ENCODE data around the gene SSR3.

The SSR3 gene

DNA sequence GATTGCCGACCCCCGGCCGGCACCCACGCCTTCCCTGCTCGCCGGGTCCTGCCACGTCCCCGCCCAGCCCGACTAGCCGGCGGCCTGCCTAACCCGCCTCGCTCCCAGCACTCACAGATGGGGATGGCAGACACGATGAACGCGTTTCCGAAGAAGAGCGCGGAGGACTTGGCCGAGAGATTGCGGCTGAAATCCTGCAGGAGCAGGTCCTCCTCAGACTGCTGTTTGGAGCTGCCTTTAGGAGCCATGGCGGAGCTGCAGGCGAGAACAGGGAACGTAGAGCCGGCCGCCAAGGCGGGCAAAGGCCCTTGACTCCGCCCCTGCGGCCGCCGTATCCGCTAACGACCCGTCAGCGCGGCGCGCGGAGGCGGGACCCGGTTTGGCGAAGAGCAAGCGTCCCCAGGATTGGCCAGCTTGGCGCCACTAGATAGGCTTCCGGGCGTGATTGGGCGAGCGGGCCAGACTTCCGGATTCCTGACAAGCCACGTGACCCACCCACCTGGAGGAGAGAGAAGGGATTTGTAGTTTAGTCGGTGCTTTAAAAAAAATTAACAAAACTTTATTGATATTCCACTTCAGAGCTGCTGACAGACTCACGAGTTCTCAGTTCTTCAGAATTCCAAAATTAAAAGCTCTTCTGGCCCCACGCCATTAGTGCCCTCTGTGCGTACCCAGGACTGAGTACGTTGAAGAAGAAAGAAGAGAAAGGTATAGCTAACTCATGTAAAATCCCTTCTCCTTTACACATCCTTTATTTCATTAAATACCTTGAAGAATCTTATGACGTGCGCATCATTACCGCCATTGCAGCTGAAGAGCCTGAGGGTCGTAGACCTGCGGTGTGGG is at the start of gene SSR3:
Gene SSR3 (minus strand): TSS at position 276 of the 846 bp plus-strand sequence. CDS start 28 bp downstream, at position 248.
- TF ChIP-seq, protein P1, sequence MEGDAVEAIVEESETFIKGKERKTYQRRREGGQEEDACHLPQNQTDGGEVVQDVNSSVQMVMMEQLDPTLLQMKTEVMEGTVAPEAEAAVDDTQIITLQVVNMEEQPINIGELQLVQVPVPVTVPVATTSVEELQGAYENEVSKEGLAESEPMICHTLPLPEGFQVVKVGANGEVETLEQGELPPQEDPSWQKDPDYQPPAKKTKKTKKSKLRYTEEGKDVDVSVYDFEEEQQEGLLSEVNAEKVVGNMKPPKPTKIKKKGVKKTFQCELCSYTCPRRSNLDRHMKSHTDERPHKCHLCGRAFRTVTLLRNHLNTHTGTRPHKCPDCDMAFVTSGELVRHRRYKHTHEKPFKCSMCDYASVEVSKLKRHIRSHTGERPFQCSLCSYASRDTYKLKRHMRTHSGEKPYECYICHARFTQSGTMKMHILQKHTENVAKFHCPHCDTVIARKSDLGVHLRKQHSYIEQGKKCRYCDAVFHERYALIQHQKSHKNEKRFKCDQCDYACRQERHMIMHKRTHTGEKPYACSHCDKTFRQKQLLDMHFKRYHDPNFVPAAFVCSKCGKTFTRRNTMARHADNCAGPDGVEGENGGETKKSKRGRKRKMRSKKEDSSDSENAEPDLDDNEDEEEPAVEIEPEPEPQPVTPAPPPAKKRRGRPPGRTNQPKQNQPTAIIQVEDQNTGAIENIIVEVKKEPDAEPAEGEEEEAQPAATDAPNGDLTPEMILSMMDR (conservative IDR thresholded peaks at IDR 0.05; ENCODE audit: low read depth, low read length): peak; percentile 16
- peak within 1 kb of the TSS; percentile 79 for H3K4me3 ChIP-seq (ENCODE audit: low read depth, low read length)
- DNase-seq (ENCODE audit: low read depth): peak; percentile 100

DNA sequence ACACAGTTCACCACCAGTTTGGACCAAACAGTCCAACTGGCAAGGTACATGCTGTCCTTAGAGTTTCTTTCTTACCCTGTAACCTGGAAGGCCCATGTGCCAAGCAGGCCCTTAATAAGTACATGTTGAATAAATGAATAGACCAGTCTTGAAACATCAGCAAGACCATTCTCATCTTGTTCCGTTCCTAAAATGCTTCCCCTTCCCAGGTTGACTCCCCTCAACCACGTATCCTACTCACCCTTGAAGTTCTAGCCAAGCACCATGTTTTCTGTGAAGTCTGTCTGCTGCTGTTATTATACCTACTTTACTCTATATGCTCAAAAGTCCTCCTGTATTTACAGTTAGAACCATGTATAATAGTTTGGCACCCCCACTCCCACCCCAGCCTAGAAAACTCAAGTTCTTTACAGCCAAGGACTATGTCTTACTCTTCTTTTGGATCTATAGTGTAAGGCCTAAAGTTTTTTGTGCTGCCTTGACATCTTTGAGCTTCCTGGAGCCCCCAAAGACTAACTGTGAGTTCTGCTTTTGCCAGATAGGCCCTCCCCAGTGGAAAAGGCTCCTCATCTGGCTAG is 49.2 kb upstream of the SSR3 start:
- DNase-seq (ENCODE audit: low read depth): no peak
- TF ChIP-seq, protein P1 (conservative IDR thresholded peaks at IDR 0.05; ENCODE audit: low read depth, low read length): no peak
- H3K4me3 ChIP-seq (ENCODE audit: low read depth, low read length): no peak overlapping the region

DNA sequence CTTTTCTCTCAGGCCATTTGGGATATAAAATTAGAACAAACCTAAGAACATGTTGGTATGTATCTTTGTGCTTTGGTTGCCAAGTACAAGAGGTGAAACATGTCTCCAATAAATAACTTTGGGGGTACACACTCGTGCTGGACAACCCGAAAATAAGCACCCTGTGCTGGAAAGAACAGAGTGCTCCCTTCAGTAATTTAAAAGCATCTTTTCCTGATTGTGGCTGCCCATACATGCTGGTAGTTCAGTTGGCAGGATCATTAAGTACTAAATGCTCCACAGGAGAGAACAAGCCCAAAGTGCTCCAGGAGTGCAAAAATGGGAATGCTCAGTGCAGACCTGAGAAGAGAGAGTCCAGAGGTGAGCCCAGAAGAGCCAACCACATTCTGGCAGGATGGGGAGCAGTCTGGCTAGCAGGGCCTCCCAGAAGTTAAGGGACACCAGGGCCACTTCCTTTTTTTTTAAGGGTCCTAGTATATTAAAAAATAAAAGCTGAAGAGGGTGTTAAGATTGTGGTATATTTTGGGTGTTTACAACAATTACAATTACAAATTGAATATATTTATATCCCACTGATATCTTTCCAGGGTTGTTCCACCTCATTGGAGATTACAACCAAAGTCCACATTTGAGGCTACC is 48.6 kb upstream of the SSR3 start:
- TF ChIP-seq, protein P1 (conservative IDR thresholded peaks at IDR 0.05; ENCODE audit: low read depth, low read length): no peak
- no peak for DNase-seq (ENCODE audit: low read depth)
- no peak overlapping the region for H3K4me3 ChIP-seq (ENCODE audit: low read depth, low read length)

DNA sequence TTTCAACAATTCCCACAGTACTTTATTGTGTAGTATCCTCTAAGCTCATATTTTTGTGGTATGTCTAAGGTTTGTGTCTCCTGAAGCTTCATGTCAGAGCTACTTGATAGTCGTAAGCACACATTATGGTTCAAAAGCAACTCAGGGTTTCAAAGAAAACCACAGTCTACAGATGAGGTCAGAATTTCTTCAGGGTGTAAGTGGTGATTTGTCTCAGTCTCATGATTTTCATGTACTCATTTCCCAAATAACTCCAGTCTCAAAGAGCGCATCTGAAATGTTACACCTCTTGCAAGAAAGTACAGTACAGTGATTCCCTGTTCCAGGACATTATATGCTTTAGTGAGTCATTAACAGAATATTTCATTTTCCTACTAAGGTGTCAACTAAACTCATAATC is 47.5 kb upstream of the SSR3 start:
- no peak overlapping the region for H3K4me3 ChIP-seq (ENCODE audit: low read depth, low read length)
- TF ChIP-seq, protein P1 (conservative IDR thresholded peaks at IDR 0.05; ENCODE audit: low read depth, low read length): no peak
- peak; percentile 81 for DNase-seq (ENCODE audit: low read depth)

DNA sequence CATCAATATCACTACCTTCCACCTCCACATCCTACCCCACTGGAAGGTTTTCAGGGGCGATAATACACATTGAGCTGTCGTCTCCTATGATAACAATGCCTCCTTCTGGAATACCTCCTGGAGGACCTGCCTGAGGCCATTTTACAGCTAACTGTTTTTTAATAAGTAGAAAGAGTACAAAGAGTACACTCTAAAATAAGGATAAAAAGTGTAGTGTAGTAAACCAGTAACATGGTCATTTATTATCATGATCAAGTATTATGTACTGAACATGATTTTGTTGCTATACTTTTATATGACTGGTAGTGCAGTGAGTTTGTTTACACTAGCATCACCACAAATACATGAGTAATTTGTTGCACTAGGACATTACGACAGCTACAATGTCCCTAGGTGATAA is 46.6 kb upstream of the SSR3 start:
- no peak overlapping the region for H3K4me3 ChIP-seq (ENCODE audit: low read depth, low read length)
- TF ChIP-seq, protein P1 (conservative IDR thresholded peaks at IDR 0.05; ENCODE audit: low read depth, low read length): no peak
- DNase-seq (ENCODE audit: low read depth): no peak

DNA sequence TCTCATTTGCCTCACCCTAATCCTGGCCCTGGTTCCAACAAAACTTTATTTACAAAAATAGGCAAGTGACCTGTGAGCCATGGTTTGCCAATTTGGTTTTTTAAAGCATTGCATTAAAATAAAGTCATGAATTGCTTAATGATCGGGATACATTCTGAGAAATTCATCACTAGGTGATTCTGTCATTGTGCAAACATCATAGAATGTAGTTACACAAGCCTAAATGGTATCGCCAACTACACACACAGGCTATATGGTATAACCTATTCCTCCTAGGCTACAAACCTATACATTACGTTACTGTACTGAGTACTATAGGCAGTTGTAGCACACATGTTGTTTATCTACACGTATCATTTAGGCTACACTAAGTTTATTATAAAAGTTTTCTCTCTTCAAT is 45.9 kb upstream of the SSR3 start:
- no peak for DNase-seq (ENCODE audit: low read depth)
- H3K4me3 ChIP-seq (ENCODE audit: low read depth, low read length): no peak overlapping the region
- TF ChIP-seq, protein P1 (conservative IDR thresholded peaks at IDR 0.05; ENCODE audit: low read depth, low read length): no peak

Measured in choroid plexus epithelial cell (primary cell).